ENCODE data around the gene CDHR3.

- no peak for TF ChIP-seq PRDM1 (tag by site-specific recombination; IDR thresholded peaks at IDR 0.05)
- TF ChIP-seq GLI4 (tag by site-specific recombination; IDR thresholded peaks at IDR 0.05) = no peak
- TF ChIP-seq CTCF (tag by site-specific recombination; IDR thresholded peaks at IDR 0.05) = no peak
- no peak for TF ChIP-seq OVOL3 (tag by site-specific recombination; IDR thresholded peaks at IDR 0.05)
Observed at GRCh38 chr7:106054971-106055532, 92.0 kb downstream of the CDHR3 start.

All from HEK293 (cell line).